ENCODE data around the gene DCAF16.
A peak's percentile ranks its signal among the peaks of the same experiment; 100 is the strongest.

DCAF16 gene

GRCh38 chr4:17781300-17782287 lies 29.0 kb downstream of the DCAF16 start, which contains the start of gene FAM184B:
TSS of gene FAM184B (minus strand) at chr4:17781621. CDS start at chr4:17781299, 322 bp downstream.
- no peak for DNase-seq

- peak; percentile 69 for DNase-seq
Measured at GRCh38 chr4:17780501-17781299, 29.9 kb downstream of the DCAF16 start.

DNA sequence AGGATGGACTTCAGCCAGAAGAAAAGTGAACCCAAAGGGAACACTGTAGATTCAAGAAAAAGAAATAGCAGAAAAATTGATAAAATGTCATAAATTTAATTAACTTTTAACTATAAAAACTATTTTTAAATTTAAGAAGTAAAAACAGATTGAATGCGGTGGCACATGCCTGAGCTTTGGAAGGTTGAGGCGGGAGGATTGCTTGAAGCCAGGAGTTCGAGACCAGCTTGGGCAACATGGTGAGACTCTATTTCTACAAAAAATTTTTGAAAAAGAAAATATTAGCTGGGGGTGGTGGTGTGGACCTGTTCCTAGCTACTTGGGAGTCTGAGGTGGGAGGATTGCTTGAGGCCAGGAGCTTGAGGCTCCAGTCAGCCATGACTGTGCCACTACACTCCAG lies 32.1 kb downstream of the DCAF16 start:
- no peak for DNase-seq

DNA sequence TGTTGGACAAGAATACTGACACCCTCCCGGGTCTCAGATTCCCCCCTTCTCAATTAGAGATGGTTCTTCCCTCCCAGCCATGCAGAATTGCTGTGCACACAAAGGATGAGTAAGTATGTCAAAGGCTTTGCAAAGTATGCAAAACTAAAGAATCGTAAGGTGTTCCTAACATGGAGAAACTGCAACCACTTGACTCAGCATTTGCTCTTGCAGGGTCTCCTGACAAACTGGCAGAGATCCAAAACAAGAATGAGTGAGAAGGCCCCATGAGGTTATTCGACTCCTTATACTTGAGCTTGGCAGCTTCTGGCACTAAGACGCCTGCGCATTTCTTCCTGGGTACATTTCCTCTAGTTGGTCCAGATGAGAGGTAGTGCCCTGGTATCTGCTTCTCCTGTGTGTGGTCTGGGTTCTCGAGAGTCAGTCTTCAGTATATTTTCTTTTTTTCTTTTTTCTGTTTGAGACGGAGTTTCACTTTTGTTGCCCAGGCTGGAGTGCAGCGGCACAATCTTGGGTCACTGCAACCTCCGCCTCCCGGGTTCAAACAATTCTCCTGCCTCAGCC lies 37.3 kb downstream of the DCAF16 start:
- no peak for DNase-seq

- DNase-seq: no peak
Measured at GRCh38 chr4:17771284-17771908, 39.2 kb downstream of the DCAF16 start.

- no peak for DNase-seq
Measured at GRCh38 chr4:17770845-17771244, 39.7 kb downstream of the DCAF16 start.

DNA sequence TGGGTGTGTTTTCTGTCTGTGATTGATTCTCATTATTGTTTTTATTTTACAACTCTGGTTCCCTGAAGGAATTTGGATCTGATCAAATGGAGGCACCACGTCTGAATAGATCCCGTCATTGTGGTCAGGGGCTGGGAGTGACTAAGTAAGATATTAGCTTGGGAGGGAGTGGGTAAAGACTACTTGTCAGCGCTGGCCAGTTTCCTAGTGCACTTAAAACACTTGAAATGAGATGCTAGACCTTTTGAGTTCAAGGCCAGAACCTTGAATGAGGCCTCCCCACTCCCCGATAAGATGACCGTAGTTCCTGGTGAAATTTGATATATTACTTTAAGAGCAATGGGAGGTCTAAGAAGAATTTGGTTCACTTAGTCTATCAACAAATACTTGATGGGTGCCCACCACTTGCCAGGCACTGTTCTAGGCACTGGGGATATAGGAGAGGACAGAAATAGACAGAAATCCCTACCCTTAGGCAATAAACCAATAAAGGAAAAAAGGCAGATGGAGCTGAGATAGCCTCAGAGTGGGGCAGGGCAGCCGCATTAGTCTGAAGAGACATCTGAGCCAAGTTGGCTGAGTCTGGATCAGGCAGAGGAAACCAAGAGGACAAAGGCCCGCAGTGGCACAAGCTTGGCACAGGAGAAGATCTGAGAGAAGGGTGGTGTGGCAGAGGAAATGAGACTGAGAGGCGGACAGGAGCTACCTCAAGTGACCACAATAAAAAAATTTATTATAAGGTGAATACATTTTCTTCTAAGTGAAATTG lies 41.0 kb downstream of the DCAF16 start:
- DNase-seq: no peak

DNA sequence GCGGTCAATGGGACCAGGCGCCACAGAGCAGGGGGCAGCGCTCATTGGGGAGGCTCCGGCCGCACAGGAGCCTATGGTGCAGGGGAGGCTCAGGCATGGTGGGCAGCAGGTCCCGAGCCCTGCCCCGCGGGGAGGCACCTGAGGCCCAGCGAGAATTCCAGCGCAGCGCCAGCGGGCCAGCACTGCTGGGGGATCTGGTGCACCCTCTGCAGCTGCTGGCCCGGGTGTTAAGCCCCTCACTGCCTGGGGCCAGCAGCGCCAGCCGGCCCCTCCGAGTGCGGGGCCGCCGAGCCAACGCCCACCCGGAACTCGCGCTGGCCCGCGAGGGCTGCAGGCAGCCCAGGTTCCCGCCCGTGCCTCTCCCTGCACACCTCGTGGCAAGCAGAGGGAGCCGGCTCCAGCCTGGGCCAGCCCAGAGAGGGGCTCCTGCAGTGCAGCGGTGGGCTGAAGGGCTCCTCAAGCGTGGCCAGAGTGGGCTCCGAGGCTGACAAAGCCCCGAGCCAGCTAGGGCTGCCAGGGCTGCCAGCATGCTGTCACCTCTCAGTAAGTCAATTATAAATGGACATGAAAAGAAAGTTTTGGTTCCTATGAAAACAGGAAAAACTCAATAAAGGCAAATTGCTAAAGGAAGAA lies 43.6 kb downstream of the DCAF16 start:
- no peak for DNase-seq

GRCh38 chr4:17765514-17766286 lies 44.9 kb downstream of the DCAF16 start:
- no peak for DNase-seq

DNA sequence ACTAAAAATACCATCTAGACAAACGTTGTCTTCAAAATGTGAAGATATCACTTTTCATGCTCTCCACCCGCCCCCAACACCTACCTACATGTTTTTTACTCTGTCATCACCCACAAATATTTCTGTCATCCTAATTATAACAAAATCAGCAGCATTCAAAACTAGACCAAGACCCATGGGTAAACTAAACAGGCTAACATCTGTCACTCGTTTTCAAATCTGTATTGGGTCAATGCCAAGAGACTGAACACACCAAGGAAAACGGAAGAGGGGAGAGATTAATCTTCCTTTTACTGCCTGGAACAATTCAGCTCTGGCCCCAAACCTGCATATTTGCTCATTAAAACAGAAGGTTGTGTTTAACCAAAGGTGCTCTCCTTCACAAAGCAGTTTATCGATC lies 46.6 kb downstream of the DCAF16 start:
- no peak for DNase-seq

DNA sequence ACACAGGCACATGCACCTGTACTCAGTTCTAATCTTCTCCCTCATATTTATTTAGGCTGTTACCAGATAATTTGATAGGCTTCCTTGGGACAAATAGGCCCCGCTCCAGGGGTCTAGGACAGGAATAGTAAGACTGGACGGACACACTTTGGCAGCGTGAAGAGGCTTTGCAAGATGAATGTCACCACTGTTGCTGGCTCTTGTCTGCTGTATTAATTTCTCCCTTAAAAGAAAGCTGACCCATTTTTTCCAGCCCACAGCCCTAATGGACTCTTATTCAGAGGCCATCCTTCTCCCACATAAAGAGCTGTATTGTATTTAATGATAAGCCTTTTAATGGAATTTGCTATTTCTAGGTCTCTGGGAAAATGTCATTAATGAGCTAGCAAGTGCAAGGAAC lies 47.1 kb downstream of the DCAF16 start:
- DNase-seq: no peak

GRCh38 chr4:17762726-17763125 lies 47.8 kb downstream of the DCAF16 start:
- DNase-seq: no peak

- DNase-seq: no peak
Measured at GRCh38 chr4:17761062-17761461, 49.5 kb downstream of the DCAF16 start.

DNA sequence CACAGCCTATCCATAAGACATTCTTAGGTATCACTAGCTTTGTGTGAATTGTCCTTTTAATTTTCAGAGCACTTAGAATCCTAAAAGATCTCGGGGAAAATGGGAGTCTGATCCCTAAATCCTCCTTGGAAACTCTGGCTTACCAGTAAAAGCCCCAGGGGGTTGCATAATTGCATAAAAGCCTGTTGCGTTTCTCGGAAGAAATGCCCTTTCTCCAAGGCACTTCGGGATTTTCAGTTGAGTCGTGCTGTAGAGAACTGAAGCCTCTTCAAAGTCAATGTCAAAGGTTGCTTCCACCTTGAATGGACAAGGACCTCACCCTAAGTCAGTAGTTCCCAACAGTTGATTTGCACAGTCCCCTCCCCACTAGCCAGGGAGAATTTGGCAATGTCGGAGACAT lies 49.9 kb downstream of the DCAF16 start:
- no peak for DNase-seq

- DNase-seq: peak; percentile 32
Measured at GRCh38 chr4:17758485-17758884, 52.1 kb downstream of the DCAF16 start.

DNA sequence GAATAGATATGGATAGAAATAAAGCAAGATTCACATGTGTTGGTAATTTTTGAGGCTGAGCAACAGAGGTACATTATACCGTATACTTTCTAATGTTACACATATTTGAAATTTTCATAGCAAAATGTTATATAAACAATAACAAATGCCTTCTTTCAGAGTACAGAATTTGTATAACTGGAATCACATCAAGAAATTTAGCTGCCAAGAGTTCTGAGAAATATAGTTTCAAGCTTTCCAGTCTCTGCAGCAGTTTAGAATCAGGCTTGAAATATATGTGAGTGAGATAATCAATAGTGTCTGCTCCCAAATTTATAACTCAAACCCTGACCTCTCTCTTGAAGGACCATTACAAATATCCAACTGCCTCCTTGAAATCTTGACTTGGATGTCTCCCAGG lies 52.9 kb downstream of the DCAF16 start:
- no peak for DNase-seq

DNA sequence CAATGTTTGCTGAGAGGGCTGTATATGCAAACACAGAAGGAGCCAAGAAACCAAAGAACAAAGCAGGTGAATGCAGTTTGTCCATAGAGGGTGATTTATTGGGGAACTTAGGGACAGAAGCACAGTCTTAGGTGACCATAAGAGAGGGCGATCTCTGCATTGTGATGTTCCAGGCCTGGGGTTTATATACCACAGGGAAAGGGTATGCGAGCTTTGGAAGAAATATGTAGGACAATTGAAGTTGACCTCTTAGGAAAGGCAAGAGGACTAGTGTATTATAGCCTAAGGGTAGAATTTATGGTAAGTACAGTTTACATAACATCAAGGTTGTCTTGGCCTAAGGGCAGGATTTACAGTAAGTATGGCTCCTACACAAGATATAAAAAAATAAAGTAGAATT lies 56.9 kb downstream of the DCAF16 start:
- no peak for DNase-seq
